GM19395 (cell line): Measurements from ENCODE around the gene LHFPL6.

Experiments used
- ATAC-seq: cut with Tn5 transposase; IDR thresholded peaks from one replicate; pipeline ENCODE4 v1.9.1; 2021; ENCODE audit warnings: mild to moderate bottlenecking, moderate library complexity; ENCODE audit not compliant: unreplicated experiment

Gene LHFPL6

GRCh38 chr13:39418424-39418823 lies 184.6 kb downstream of the LHFPL6 start:
- no peak for ATAC-seq

DNA sequence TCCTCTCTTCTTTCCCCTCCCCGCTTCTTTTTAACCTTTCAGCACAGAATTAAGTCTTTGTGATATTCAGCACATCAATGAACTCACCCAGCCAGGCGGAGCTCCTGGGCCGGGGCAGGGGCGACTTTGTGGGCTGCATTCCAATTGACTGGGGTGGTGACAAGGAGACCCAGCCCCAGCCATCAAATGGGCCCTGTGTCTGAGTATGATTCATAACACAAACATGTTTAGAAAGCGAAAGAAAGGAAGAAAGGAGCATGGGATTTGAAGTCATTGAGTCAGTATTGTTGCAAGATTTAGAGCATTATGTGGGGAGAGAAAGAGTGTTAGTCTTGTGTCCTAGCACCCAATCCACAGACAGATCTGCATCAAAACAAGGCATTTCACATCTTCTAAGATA lies 185.3 kb downstream of the LHFPL6 start:
- ATAC-seq, result no peak

- ATAC-seq, result no peak
These were observed 185.9 kb downstream of the LHFPL6 start for GRCh38 chr13:39417131-39417530.

GRCh38 chr13:39415008-39415802 lies 187.8 kb downstream of the LHFPL6 start:
- no peak for ATAC-seq

DNA sequence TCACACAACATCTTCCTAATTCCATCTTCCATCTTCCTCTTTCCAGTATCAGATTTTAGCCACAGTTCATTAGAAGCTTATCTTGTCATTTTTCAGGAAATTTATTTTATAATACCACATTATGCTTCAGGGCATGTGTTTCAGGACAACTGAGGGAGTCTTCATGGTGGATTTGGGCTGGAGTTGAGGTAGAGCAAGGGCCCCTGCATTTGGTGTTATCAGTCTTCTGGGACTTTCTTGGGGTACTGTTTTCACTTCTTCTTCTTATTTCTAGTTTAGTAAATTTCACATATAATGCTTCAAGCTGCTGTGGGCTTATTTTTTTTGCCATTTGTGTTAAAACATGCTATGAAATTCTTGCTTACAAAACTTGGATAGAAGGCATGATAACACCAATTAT lies 188.7 kb downstream of the LHFPL6 start:
- ATAC-seq, result no peak

- no peak for ATAC-seq
These were observed 191.5 kb downstream of the LHFPL6 start for GRCh38 chr13:39411511-39411910.

- no peak for ATAC-seq
These were observed 192.0 kb downstream of the LHFPL6 start for GRCh38 chr13:39410964-39411363.

- ATAC-seq, result no peak
These were observed 192.7 kb downstream of the LHFPL6 start for GRCh38 chr13:39410096-39410901.

GRCh38 chr13:39408512-39408911 lies 194.5 kb downstream of the LHFPL6 start:
- no peak for ATAC-seq

DNA sequence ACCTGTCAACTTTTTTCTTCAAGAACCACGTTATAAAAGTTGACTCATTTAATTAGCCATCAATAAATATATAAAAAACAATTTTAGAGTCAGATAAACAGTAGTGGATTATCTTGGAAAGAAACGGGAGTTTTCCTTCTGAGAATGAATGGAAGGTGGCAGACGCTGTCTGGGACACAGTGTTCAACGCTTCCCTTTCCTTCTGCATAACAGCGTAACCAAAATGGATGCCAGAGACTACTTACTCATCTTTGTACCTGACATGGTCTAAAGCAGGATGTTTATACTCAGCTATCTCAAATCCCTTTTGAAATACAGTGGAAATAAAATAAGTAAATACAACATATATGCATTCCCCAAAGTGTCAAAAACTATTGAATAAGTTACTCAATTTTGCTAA lies 195.2 kb downstream of the LHFPL6 start:
- ATAC-seq, result no peak

- ATAC-seq, result no peak
These were observed 195.9 kb downstream of the LHFPL6 start for GRCh38 chr13:39407138-39407537.

- ATAC-seq, result peak; percentile 84
These were observed 196.3 kb downstream of the LHFPL6 start for GRCh38 chr13:39406688-39407087.

DNA sequence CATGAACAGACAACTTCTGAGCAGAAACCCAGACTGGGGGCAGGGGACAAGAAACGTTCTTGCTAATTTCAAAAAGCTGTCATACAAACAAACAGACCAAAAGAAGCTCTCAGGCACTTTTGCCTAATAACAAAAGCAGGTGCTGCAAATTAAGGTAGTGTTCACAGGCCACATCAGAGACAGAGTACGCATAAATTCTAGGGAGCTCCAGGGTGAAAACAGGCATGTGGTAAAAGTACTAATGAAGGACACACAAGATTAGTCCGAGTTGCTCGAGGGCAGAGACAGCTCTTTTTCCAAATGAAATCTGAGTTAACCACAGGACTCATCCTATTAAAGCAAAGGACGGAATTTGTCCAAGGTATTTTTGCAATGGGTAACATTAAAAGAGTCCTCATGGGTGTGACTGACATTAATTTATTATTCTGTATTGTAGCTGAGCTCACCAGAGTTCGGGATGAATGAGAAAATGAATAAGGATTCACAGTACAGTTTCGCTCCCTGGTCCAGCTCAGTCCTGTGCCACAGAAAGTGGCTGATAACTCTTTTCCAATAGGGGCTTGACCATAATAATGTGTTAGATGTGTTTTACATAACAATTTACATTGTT lies 197.3 kb downstream of the LHFPL6 start:
- ATAC-seq, result no peak

DNA sequence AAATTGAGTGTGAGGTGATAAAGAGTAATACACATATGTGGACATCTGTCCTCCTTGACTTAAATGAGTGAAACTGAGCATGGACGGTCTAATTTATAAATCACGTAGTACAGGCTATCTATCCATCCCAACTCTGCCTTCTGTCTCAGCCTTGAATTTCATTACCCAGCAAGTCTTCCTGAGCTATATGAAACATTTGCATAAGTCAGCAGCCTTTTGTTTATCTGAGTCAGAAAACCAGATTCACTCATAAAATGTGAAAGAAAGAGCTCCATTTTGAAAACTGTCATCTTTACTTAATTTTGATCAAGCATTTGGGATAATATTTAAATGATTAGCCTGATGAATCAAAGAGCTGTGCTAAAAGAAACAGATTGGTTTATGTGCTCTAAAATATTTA lies 197.9 kb downstream of the LHFPL6 start:
- ATAC-seq, result no peak

DNA sequence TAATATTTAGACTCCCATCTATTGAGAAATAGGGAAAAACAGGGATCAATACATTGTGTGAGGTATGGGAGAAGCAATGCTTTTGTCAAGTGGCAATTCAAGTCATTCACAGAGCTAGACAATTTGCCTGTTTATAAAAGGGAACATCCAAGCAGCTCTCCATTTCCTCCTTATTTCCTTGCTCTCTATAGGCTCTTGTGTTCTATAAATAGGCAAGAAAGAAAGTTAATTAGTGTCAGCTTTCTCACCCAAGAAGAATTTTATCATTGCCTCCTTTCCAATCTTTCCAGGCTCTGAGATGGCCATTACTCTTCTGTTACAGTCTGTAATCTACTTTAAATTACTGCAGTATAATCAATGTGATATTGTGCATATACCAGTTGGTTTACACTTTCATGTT lies 199.9 kb downstream of the LHFPL6 start:
- ATAC-seq, result no peak

- ATAC-seq, result no peak
These were observed 200.6 kb downstream of the LHFPL6 start for GRCh38 chr13:39402221-39402970.

DNA sequence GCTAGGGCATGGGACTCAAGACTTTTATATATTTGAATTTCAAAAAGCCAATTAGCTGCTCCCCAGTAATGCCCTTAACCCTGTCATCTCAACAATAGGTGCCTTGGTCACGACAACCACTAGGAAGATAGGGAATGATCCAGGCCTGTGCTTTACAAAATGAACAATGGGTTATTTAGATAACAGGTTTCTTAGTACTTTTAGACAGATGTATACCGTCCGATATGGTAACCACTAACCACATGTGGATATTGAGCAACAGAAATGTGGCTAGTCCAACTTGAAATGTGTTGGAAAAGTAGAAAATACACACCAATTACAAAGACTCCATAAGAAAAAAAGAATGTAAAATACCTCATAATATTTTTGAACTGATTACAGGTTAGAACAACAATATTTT lies 201.2 kb downstream of the LHFPL6 start:
- no peak for ATAC-seq

GRCh38 chr13:39401046-39401705 lies 201.8 kb downstream of the LHFPL6 start:
- ATAC-seq, result no peak

- no peak for ATAC-seq
These were observed 203.9 kb downstream of the LHFPL6 start for GRCh38 chr13:39399102-39399501.

DNA sequence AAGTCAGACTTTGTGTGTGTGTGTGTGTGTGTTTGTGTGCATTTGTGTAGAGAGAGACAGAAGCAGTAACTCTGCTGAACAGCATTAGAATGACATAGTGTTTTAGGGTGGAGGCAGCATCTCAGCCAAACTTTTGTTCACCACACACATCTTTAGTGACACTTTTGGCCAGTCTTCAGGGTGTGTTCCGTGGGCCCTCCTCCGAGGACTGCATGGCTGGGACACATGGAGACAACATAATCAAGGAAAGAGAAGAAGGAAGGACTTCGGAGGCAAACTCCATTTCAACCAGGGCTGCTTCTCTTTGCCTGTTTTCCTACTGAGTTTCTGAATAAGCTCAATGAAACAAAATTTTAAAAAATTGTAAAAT lies 205.1 kb downstream of the LHFPL6 start:
- ATAC-seq, result no peak
